T-helper 9 cell (primary cell): Measurements from ENCODE around the gene SEMA4D.
A peak's percentile ranks its signal among the peaks of the same experiment; 100 is the strongest.

Experiments
- DNase-seq: peaks from one replicate; pipeline ENCODE4 v3.0.0-alpha.2; 2020

The SEMA4D gene

GRCh38 chr9:89427621-89428221, 70.2 kb downstream of the SEMA4D start:
- peak; percentile 48 for DNase-seq

DNA sequence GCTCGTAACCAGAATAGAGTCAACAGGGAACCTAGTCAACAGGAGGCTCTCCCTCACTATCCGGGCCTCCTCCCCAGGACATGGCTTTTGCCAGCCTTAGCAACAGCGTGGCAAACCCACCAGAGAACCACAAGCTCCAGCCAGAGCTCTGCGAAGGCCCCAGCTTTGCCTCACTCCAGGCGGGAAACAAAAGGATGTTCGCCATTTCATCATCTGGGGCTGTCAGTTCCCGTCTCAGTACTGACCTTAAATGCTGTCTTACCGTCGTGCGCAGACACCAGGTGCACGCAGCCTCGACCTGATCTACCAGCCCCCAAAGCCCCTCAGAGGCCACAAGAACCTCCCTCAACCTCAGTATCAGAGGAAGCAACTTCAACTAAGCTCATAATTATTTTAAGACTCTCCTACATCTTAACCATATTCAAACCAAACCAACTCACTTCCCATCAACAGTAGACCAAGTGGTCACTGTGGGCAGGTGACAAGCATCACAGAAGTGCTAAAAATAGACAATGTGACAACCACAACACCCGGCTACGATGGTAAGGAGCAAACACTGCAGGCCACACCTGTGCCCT, 71.4 kb downstream of the SEMA4D start:
- DNase-seq, result no peak

DNA sequence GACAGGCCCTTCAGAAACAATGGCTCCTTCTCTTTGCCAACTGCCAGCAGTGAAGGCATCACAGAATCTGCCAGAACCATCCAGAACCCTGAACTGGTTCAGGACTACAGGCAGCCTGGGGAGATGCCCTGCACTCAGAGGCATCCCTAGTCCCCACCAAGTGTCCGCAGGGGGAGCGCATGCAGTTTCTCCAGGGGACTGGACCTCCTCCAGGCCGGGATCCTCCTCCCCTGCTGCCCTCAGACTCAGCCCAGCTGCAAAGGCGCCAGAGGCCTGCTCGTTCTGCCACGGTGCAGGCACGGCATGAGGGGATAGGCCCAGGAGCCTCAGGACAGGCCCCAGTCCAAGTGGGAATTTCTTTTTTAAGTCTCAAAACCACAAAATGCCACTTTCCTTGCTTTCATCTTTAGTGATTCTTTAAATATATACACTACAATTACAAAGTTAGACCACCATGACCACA, 72.0 kb downstream of the SEMA4D start:
- DNase-seq, result no peak

- DNase-seq, result no peak
Measured at GRCh38 chr9:89425024-89425805, 72.7 kb downstream of the SEMA4D start.

DNA sequence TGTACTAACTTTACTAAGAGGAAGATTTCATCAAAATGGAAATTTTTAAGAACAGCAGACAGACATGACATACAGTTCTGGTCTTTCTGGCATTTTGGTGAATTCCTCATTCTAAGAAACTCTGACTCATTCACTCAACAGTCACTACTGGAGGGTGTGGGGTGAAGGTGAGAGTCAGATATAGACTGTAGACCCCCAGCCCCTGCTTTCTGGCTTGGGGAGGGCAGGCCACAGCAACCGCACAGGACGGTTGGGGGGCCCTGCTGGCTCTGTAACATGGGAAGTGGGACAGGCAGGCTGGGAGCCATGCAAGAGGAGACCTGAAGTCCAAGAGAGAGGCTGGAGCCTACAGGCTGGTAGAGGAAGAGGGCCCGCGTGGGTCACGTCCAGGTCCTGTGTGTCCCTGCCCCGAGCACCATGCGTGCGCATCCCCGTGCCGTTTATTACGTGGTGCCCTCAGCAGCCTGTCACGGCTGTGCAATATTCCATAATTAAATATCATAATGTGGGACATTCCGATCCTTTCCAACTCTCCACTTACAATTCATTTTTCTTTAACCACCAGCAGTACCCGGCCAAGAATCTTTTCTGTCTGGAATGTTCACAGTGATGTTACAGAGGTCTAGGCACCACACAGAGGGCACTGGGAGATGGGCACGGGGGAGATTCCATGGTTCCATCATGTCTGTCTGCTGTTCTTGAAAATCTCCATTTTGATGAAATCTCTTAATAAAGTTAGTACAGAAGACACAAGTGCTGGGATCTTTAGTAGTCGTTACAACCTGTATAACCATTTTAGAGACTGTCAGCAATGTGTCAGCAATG, 75.5 kb downstream of the SEMA4D start:
- DNase-seq, result peak; percentile 56

DNA sequence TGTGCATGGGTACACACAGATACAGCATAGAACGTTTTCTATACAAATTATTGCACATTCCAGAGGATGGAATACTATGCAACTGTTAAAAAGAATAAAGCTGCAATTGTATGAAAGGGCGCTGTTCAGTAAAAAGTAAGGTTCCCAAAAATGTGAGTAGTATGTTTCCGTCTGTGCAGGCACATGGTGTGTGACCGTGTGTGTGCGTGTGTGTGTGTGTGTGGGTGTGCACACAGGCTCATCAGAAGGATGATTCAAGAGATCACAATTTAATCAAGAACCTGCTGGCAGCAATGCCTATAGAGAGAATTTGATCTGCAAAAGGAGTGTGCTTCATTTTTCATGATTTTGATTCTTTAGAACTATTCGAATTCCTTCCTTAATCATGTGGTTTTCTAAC, 76.3 kb downstream of the SEMA4D start:
- DNase-seq, result no peak

GRCh38 chr9:89420397-89421178, 77.3 kb downstream of the SEMA4D start:
- no peak for DNase-seq

- DNase-seq, result no peak
Measured at GRCh38 chr9:89419978-89420394, 77.9 kb downstream of the SEMA4D start.

- DNase-seq, result peak; percentile 63
Measured at GRCh38 chr9:89418882-89419640, 78.9 kb downstream of the SEMA4D start.

GRCh38 chr9:89418474-89418845, 79.5 kb downstream of the SEMA4D start:
- no peak for DNase-seq

- DNase-seq, result peak; percentile 20
Measured at GRCh38 chr9:89417832-89418473, 80.0 kb downstream of the SEMA4D start.

DNA sequence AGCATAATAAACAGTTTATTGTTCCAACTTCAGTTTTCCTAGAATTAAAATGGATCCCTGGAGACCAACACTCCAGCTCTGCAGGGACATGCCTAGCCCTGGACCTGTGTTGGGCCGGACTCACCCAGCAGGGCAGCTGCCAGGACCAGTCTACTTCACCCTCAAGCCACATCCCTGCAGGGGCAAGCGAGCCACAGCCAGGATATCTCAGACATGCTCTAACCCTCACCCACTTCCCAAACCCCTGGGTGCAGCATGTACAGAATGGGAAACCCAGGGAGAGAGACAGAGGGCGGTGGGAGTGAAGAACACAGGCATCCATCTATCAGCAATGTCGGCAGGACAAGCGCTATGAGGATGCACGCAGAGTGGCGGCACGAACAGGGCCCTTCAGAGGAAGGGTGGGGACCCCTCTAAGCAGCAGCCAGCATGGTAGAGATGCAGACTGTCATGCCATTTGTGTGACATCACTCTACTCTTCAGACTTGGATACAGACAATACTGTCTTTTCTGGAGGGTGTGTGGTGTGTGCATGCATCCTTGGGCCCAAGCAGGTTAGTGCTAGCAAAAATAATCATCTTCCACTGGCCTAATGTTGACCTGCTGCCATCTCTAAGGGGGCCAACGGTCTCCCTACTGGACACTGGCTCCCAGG, 83.1 kb downstream of the SEMA4D start:
- DNase-seq, result no peak

GRCh38 chr9:89413963-89414638, 83.8 kb downstream of the SEMA4D start:
- no peak for DNase-seq

DNA sequence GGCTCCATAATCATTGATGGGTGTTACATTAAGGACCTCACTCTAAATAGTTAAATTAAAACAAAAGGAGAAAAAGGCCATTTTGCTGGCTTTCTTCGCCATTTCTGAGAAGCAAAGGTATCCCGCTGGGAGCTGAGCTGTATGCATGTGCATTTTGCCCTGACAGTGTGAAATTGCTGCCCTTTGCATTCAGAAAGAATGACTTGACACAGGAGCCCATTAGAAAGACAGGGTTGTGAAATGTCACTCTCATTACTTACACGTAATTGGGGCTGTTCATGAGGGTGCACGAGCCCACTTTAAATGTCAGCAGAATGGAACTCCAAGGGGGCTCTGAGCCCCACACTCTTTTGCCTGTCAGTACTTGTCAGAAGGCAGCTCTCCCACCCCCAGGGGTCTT, 85.0 kb downstream of the SEMA4D start:
- no peak for DNase-seq

- DNase-seq, result no peak
Measured at GRCh38 chr9:89412541-89412940, 85.4 kb downstream of the SEMA4D start.

DNA sequence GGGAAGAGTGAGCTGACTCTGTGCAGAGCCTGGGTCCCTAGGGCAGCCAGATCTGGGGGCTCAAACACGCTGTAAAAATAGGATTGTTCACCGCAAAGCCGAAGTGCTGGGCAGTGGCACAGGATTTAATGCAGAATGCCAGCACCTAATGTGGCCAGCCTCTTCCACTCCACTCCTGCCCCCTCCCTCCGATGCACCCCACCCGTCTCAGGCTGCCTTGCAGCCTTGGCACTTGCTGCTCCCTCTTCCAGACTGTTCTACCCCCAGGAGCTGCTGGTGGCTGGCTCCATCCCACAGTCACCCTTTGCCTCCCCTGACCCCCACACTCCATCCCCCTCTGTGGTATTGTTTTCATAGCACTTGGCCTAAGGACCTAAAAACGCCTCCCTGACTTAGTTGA, 86.2 kb downstream of the SEMA4D start:
- DNase-seq, result no peak

DNA sequence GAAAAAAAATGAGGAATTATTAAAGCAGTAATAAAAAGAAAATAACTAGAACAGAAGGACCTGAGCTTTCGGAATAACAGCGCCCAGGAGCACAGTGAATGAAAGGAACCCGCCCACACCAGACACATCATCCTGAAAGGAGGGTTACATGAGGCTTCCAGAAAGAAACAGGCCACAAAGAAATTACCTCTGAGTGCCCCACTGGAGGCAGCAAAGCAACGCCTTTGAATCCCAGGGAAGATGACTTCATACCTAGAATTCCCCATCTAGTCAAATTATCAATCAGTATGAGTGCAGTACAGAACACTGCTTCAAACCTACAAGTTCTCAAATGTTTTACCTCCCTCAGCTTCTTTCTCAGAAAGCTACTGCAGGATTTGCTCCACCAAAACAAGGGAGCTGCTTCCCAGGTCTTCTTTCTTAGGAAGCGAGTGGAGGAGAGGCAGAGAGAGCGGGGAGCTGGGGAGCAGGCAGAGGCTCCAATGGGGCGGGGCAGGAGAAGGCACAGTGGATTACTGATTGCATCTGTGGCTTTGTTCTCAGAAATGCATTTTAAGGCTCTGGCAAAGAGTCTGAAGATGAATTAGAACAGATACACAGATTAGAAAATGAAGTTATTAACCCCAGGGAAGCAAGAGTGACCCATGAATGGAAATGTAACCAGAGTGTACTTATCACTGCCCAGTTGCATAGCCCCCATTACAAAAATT, 87.1 kb downstream of the SEMA4D start:
- DNase-seq, result no peak

DNA sequence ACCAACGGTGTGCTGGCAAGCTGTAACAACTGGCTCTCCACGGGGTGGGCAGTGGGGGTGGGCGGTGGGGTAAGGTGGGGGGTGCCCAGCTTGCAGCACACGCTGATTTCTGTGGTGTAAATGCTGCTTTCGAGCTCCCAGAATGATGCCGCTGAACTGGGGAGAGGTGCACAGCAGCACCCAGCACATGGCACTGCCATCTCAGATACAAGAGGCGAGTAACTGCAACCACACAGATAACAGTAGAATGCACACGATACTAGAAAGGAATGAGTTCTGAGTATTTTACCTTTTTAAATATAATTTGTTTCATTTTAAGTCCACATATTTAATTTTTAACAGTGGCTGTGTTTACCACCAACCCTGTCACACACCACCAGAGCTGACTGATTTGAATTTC, 87.9 kb downstream of the SEMA4D start:
- no peak for DNase-seq

GRCh38 chr9:89409466-89409865, 88.4 kb downstream of the SEMA4D start:
- no peak for DNase-seq
